T-helper 1 cell treated with Interleukin-12 subunit alpha and Interleukin-12 subunit beta and Interleukin-4 antibody, amounts not matched to agents 30 μg/mL and 1 μg/mL, for 36 hours (primary cell): ENCODE data around the gene SLC66A2.

Experiments used
- H3K27ac Mint-ChIP-seq: one replicate; pipeline ENCODE4 v1.8.0; 2021; ENCODE audit warnings: mild to moderate bottlenecking, mixed read lengths
- H3K27me3 Mint-ChIP-seq: one replicate; pipeline ENCODE4 v1.8.0; 2021; ENCODE audit warnings: low read depth, mixed read lengths
- H3K36me3 Mint-ChIP-seq: one replicate; pipeline ENCODE4 v1.8.0; 2021; ENCODE audit warnings: low read depth, mixed read lengths
- H3K4me1 Mint-ChIP-seq: one replicate; pipeline ENCODE4 v1.8.0; 2021; ENCODE audit warnings: low read depth, mixed read lengths
- H3K4me3 Mint-ChIP-seq: one replicate; pipeline ENCODE4 v1.8.0; 2021; ENCODE audit warnings: mild to moderate bottlenecking, moderate library complexity, mixed read lengths
- H3K9me3 Mint-ChIP-seq: one replicate; pipeline ENCODE4 v1.8.0; 2021; ENCODE audit warnings: mixed read lengths

SLC66A2 gene

GRCh38 chr18:79903787-79904356, 47.6 kb downstream of the SLC66A2 start:
- Mint-ChIP-seq H3K4me1 (peaks cover 6% of the 10 kb centered on the region), H3K27me3 (no peaks in the 10 kb centered on the region), H3K4me3 (no peak overlapping the region), H3K27ac (no peak overlapping the region), H3K9me3 (no peaks in the 10 kb centered on the region), H3K36me3 (peaks cover 28% of the 10 kb centered on the region)

- peaks cover 6% of the 10 kb centered on the region for H3K4me1 Mint-ChIP-seq
- H3K9me3 Mint-ChIP-seq: no peaks in the 10 kb centered on the region
- no peak overlapping the region for H3K4me3 Mint-ChIP-seq
- H3K27me3 Mint-ChIP-seq: no peaks in the 10 kb centered on the region
- peaks cover 25% of the 10 kb centered on the region for H3K36me3 Mint-ChIP-seq
- no peak overlapping the region for H3K27ac Mint-ChIP-seq
Measured at GRCh38 chr18:79903071-79903635, 48.3 kb downstream of the SLC66A2 start.

DNA sequence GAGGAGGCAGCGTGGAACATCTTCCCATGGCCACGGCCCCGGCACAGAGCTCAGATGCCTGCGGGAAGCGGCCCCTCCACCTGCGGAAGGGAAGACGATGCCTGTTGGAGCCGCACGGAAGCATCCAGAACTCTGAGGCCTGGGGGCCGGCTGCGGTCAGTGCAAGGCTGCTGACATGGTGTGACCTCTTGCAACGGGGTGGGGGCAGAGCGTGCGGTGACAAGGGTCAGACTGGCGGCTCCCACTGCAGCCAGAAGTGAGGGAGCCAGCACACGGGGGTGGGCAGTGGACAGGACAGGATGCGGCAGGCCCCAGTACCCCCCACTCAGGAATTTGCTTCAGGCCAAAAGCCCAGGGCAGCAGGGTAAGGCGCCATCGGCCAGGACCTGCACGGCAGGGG, 48.8 kb downstream of the SLC66A2 start:
- Mint-ChIP-seq H3K4me3 (no peak overlapping the region), H3K27me3 (no peaks in the 10 kb centered on the region), H3K9me3 (peaks cover 5% of the 10 kb centered on the region), H3K4me1 (peaks cover 6% of the 10 kb centered on the region), H3K36me3 (peaks cover 28% of the 10 kb centered on the region), H3K27ac (peak overlapping the region; percentile 26)

GRCh38 chr18:79902075-79902474, 49.4 kb downstream of the SLC66A2 start:
- no peak overlapping the region for H3K27ac Mint-ChIP-seq
- peaks cover 10% of the 10 kb centered on the region for H3K9me3 Mint-ChIP-seq
- H3K36me3 Mint-ChIP-seq: peaks cover 28% of the 10 kb centered on the region
- no peak overlapping the region for H3K4me3 Mint-ChIP-seq
- H3K4me1 Mint-ChIP-seq: peaks cover 6% of the 10 kb centered on the region
- no peaks in the 10 kb centered on the region for H3K27me3 Mint-ChIP-seq

GRCh38 chr18:79901665-79902064, 49.8 kb downstream of the SLC66A2 start:
- no peak overlapping the region for H3K4me3 Mint-ChIP-seq
- no peaks in the 10 kb centered on the region for H3K27me3 Mint-ChIP-seq
- peaks cover 28% of the 10 kb centered on the region for H3K36me3 Mint-ChIP-seq
- no peak overlapping the region for H3K27ac Mint-ChIP-seq
- peaks cover 14% of the 10 kb centered on the region for H3K9me3 Mint-ChIP-seq
- H3K4me1 Mint-ChIP-seq: peaks cover 6% of the 10 kb centered on the region

GRCh38 chr18:79900610-79901570, 50.6 kb downstream of the SLC66A2 start:
- Mint-ChIP-seq H3K9me3 (peaks cover 20% of the 10 kb centered on the region), H3K36me3 (peaks cover 24% of the 10 kb centered on the region), H3K4me3 (no peak overlapping the region), H3K27ac (no peak overlapping the region), H3K27me3 (no peaks in the 10 kb centered on the region), H3K4me1 (peaks cover 2% of the 10 kb centered on the region)

DNA sequence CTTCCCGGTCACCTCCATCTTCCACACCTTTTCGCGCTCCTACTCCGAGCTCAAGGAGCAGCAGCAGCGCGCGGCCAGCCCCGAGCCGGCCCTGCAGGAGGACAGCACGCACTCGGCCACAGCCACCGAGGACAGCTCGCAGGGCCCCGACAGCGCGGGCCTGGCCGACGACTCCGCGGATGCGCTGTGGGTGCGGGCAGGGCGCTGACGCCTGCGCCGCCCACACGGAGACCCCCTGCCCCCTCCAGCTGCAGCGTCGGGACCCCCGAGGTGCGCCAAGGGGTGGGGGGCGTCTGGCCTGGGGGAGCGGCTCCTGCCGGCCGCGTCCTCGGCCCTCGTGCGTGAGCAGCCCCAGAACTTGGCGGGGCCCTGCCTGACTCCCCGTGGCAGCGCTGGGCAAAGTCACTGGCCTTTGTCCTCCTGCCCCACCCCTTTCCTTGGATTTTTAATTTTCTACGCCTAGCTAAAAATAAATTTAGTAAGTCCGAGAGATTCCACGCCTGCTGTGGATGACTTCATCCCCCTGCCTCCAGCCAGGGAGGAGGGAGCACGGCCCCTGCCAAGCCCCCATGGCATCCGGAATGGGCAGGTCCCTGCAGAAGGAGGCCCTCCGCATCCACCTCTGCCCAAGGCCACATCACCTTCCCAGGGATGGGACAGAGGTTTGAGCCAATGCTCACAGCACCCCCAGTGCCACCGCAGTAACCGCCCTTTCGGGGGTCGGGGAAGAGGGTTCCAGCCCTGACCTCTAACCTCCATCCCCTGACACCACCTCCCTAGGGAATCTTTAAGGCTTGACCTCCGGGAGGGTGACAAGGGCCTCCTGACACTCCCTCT, 51.6 kb downstream of the SLC66A2 start:
- no peaks in the 10 kb centered on the region for H3K27me3 Mint-ChIP-seq
- peaks cover 30% of the 10 kb centered on the region for H3K9me3 Mint-ChIP-seq
- no peak overlapping the region for H3K4me3 Mint-ChIP-seq
- H3K4me1 Mint-ChIP-seq: no peaks in the 10 kb centered on the region
- H3K27ac Mint-ChIP-seq: no peak overlapping the region
- H3K36me3 Mint-ChIP-seq: peaks cover 24% of the 10 kb centered on the region

DNA sequence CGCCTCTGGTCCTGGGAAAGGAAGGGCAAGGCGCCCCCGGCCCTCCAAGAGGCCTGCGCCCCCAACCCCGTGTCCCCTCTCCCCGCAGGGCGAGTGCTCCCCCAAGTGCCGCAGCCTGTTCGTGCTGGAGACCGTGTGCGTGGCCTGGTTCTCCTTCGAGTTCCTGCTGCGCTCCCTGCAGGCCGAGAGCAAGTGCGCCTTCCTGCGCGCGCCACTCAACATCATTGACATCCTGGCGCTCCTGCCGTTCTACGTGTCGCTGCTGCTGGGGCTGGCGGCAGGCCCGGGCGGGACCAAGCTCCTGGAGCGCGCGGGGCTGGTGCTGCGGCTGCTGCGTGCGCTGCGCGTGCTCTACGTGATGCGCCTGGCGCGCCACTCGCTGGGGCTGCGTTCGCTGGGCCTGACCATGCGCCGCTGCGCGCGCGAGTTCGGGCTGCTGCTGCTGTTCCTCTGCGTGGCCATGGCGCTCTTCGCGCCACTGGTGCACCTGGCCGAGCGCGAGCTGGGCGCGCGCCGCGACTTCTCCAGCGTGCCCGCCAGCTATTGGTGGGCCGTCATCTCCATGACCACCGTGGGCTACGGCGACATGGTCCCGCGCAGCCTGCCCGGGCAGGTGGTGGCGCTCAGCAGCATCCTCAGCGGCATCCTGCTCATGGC, 52.4 kb downstream of the SLC66A2 start:
- no peak overlapping the region for H3K27ac Mint-ChIP-seq
- no peak overlapping the region for H3K4me3 Mint-ChIP-seq
- no peaks in the 10 kb centered on the region for H3K27me3 Mint-ChIP-seq
- H3K4me1 Mint-ChIP-seq: no peaks in the 10 kb centered on the region
- H3K9me3 Mint-ChIP-seq: peaks cover 36% of the 10 kb centered on the region
- peaks cover 24% of the 10 kb centered on the region for H3K36me3 Mint-ChIP-seq

- Mint-ChIP-seq H3K4me3 (no peak overlapping the region), H3K27ac (no peak overlapping the region), H3K27me3 (no peaks in the 10 kb centered on the region), H3K9me3 (peaks cover 46% of the 10 kb centered on the region), H3K4me1 (no peaks in the 10 kb centered on the region), H3K36me3 (peaks cover 27% of the 10 kb centered on the region)
Measured at GRCh38 chr18:79897940-79898625, 53.4 kb downstream of the SLC66A2 start.

GRCh38 chr18:79896738-79897137, 54.7 kb downstream of the SLC66A2 start:
- Mint-ChIP-seq H3K4me1 (no peaks in the 10 kb centered on the region), H3K4me3 (no peak overlapping the region), H3K27ac (no peak overlapping the region), H3K27me3 (no peaks in the 10 kb centered on the region), H3K36me3 (peaks cover 28% of the 10 kb centered on the region), H3K9me3 (peaks cover 58% of the 10 kb centered on the region)

DNA sequence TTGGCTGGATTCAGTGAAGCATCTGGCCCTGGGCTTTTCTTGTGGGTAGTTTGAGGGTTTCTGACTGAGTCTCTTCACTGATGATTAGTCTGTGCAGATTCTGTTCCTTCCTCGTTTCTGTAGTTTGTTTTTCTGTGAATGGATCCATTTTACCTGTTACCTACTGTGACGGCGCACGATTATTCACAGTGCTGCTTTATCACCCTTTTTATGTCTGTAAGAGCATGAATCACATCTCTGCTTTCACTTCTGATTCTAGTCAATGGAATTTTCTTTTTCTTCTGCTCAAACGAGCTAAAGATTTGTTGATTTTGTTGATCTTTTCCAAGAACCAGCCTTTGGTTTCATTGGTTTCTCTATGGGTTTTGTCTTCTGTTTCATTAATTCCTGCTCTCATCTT, 60.8 kb downstream of the SLC66A2 start:
- H3K4me1 Mint-ChIP-seq: peaks cover 8% of the 10 kb centered on the region
- H3K9me3 Mint-ChIP-seq: peaks cover 66% of the 10 kb centered on the region
- peaks cover 14% of the 10 kb centered on the region for H3K36me3 Mint-ChIP-seq
- no peak overlapping the region for H3K4me3 Mint-ChIP-seq
- no peaks in the 10 kb centered on the region for H3K27me3 Mint-ChIP-seq
- peak overlapping the region; percentile 6 for H3K27ac Mint-ChIP-seq

DNA sequence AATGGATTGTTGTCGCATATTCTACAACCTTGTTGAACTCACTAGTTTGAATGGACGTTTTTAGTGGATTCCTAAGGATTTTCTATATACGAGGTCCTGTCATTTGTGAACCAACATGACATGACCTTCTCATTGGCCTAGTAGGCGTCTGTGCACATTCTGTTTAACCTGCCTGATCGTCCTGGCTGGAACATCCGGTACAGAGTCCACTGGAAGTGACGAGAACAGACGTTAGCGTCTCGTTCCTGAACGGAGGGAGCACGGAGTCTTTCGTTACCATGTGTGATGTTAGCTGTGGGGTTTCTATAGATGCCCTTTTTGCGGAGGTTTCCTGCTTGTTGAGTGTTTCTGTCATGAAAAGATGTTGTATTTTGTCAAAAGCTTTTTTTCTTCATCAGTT, 61.9 kb downstream of the SLC66A2 start:
- Mint-ChIP-seq H3K9me3 (peaks cover 55% of the 10 kb centered on the region), H3K4me1 (peaks cover 8% of the 10 kb centered on the region), H3K36me3 (peaks cover 14% of the 10 kb centered on the region), H3K27ac (no peak overlapping the region), H3K4me3 (no peak overlapping the region), H3K27me3 (no peaks in the 10 kb centered on the region)

DNA sequence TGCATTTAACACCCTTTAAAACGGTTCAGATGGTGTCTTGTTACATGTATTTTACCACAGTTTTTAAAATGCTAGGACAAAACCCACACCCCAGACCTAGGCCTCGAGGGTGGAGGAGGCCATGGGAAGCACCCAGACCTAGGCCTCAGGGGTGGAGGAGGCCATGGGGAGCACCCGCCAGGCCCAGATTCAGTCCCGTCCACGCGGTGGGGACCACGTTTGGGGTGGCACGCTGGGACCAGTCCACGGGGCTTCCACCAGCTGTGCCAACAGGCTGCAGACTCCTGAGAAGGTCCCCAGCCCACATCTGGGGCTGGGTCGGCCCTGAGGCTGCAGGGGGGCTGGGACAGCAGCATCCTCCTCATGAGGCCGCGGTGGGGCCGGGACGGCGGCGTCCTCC, 63.4 kb downstream of the SLC66A2 start:
- Mint-ChIP-seq H3K36me3 (peaks cover 10% of the 10 kb centered on the region), H3K4me1 (peaks cover 8% of the 10 kb centered on the region), H3K27ac (no peak overlapping the region)

More for the DNA sequence above, 63.4 kb downstream of the SLC66A2 start:
- H3K9me3 Mint-ChIP-seq: peaks cover 40% of the 10 kb centered on the region
- no peaks in the 10 kb centered on the region for H3K27me3 Mint-ChIP-seq
- no peak overlapping the region for H3K4me3 Mint-ChIP-seq
